Measurements from ENCODE around the gene PITPNC1.

DNA sequence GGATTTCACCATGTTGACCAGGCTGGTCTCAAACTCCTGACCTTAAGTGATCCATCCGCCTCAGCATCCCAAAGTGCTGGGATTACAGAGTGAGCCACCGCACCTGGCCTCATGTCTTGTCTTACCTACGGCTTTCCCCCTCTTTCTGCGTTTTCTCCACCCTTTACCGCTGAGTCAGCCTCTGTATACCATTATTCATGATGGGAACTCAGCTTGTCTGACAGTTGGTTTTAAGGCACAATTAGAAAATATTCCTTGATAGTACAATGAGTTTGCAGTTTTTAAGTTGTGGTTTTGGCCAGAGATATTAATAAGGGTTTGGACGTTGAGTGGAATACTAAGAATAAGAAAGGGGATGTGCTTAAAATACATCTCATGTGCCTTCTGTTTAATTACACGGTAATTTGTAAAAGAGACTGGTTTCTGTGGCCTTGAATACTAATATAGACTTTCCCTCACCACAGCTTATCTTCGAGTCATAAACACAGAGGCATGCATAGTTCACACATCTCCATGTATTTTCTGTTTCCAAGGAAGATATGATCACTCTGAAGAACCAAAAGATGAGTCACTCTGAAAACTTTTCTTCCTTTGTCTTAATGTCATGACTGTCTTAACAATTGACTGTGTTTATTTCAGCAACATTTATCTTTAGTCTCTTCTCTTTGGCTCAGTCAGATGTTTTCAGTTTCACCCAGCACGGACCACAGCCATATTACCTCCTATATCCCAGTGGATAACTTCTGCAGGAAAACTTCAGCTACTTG is 54.4 kb downstream of the PITPNC1 start:
- TF ChIP-seq, protein P1, sequence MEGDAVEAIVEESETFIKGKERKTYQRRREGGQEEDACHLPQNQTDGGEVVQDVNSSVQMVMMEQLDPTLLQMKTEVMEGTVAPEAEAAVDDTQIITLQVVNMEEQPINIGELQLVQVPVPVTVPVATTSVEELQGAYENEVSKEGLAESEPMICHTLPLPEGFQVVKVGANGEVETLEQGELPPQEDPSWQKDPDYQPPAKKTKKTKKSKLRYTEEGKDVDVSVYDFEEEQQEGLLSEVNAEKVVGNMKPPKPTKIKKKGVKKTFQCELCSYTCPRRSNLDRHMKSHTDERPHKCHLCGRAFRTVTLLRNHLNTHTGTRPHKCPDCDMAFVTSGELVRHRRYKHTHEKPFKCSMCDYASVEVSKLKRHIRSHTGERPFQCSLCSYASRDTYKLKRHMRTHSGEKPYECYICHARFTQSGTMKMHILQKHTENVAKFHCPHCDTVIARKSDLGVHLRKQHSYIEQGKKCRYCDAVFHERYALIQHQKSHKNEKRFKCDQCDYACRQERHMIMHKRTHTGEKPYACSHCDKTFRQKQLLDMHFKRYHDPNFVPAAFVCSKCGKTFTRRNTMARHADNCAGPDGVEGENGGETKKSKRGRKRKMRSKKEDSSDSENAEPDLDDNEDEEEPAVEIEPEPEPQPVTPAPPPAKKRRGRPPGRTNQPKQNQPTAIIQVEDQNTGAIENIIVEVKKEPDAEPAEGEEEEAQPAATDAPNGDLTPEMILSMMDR (IDR thresholded peaks at IDR 0.05; ENCODE audit: low read length): no peak
- no peak for TF ChIP-seq EZH2phosphoT487 (IDR thresholded peaks at IDR 0.05; ENCODE audit: low read length)
